TTC549 (cell line): Measurements from ENCODE around the gene G6PC1.
"Not testable (repeated sequence)": the region's sequence is repeated elsewhere in the genome, so short reads cannot be mapped to it uniquely, and the experiment has no call there.

Experiments
- FAIRE-seq: peaks from 2 replicates; lab custom pipeline; 2012; peaks lifted over from hg19 to GRCh38; lab: Jason Lieb, UNC

G6PC1 gene

GRCh38 chr17:42873932-42874695 lies 26.5 kb upstream of the G6PC1 start:
- not testable (repeated sequence) for FAIRE-seq

- FAIRE-seq, result no peak
Measured at GRCh38 chr17:42877037-42877436, 23.6 kb upstream of the G6PC1 start.

GRCh38 chr17:42878123-42878880 lies 22.3 kb upstream of the G6PC1 start:
- FAIRE-seq, result no peak

GRCh38 chr17:42878924-42879595 lies 21.5 kb upstream of the G6PC1 start:
- no peak for FAIRE-seq

GRCh38 chr17:42879596-42879985 lies 21.0 kb upstream of the G6PC1 start:
- FAIRE-seq, result no peak

- FAIRE-seq, result no peak
Measured at GRCh38 chr17:42880776-42881310, 19.8 kb upstream of the G6PC1 start.

GRCh38 chr17:42881706-42882105 lies 18.9 kb upstream of the G6PC1 start:
- FAIRE-seq, result not testable (repeated sequence)

GRCh38 chr17:42882166-42882565 lies 18.4 kb upstream of the G6PC1 start:
- no peak for FAIRE-seq

GRCh38 chr17:42883802-42884558 lies 16.6 kb upstream of the G6PC1 start:
- FAIRE-seq, result no peak

GRCh38 chr17:42885806-42886205 lies 14.8 kb upstream of the G6PC1 start:
- not testable (repeated sequence) for FAIRE-seq

GRCh38 chr17:42886283-42887176 lies 14.1 kb upstream of the G6PC1 start:
- FAIRE-seq, result no peak

GRCh38 chr17:42889809-42890208 lies 10.8 kb upstream of the G6PC1 start:
- no peak for FAIRE-seq

- FAIRE-seq, result no peak
Measured at GRCh38 chr17:42891539-42892152, 9.0 kb upstream of the G6PC1 start.

- no peak for FAIRE-seq
Measured at GRCh38 chr17:42893359-42893758, 7.2 kb upstream of the G6PC1 start.

- no peak for FAIRE-seq
Measured at GRCh38 chr17:42894283-42895184, 6.1 kb upstream of the G6PC1 start.

GRCh38 chr17:42895185-42895555 lies 5.4 kb upstream of the G6PC1 start:
- FAIRE-seq, result no peak

GRCh38 chr17:42898147-42898811 lies 2.3 kb upstream of the G6PC1 start:
- FAIRE-seq, result no peak

GRCh38 chr17:42899981-42900380 lies 618 bp upstream of the G6PC1 start:
- FAIRE-seq, result not testable (repeated sequence)
